Gastroesophageal sphincter (tissue), 4 donors: ENCODE measurements around the gene B4GALT1. TPM values are rescaled to one million over a fixed set of nuclear protein-coding genes. Genes with fewer than 3 reads are reported as not detected.
A peak's percentile ranks its signal among the peaks of the same experiment; 100 is the strongest.

Source experiments
- ATAC-seq: fragments of 150-250 bp; one replicate; pipeline ENCODE4 v1.9.1; 2016; ENCODE audit warnings: mild to moderate bottlenecking, moderate library complexity
- H3K27ac ChIP-seq, 4 donors: fragments of 200-600 bp; sonication (generic) in 3 of 4; 1 replicate in 3 of 4; 2 replicates in 1 of 4; pipeline ENCODE4 v1.5.1; 2016 to 2019
- H3K27me3 ChIP-seq: fragments of 200-600 bp; sonication (generic); one replicate; pipeline ENCODE4 v1.5.1; 2019
- H3K36me3 ChIP-seq, 2 donors: fragments of 200-600 bp; sonication (generic); one replicate each; pipeline ENCODE4 v1.5.1; 2019; ENCODE audit warnings: control low read depth in 1 of 2
- H3K4me1 ChIP-seq, 3 donors: fragments of 200-600 bp; sonication (generic); 1 replicate in 2 of 3; 2 replicates in 1 of 3; pipeline ENCODE4 v1.5.1; 2016 to 2019; ENCODE audit warnings: control low read depth in 2 of 3
- H3K4me3 ChIP-seq, 2 donors: fragments of 200-600 bp; sonication (generic); one replicate each; pipeline ENCODE4 v1.5.1; 2019; ENCODE audit warnings: mild to moderate bottlenecking in 1 of 2, moderate library complexity in 1 of 2
- H3K9me3 ChIP-seq, 3 donors: fragments of 200-600 bp; sonication (generic); one replicate each; pipeline ENCODE4 v1.5.1; 2017 to 2019; ENCODE audit warnings: control low read depth in 2 of 3
- EP300 ChIP-seq: sonication (generic); formaldehyde crosslinking; IDR thresholded peaks from one replicate; pipeline ENCODE4 v1.6.1; 2017; ENCODE audit warnings: antibody characterized with exemption, mild to moderate bottlenecking
- POLR2A ChIP-seq, 2 donors: fragments of 450-650 bp; IDR thresholded peaks; one replicate each; pipeline ENCODE4 v1.6.1; 2017; ENCODE audit warnings: antibody characterized with exemption in 2 of 2, mild to moderate bottlenecking in 2 of 2, moderate library complexity in 1 of 2
- POLR2AphosphoS5 ChIP-seq: sonication (generic); formaldehyde crosslinking; IDR thresholded peaks from one replicate; pipeline ENCODE4 v1.6.1; 2017; ENCODE audit warnings: antibody characterized with exemption
- WGBS, 2 donors: methylation state at CpG; one replicate each; pipeline ENCODE4 v1.1.5; 2018; ENCODE audit warnings: low coverage in 1 of 2; 5-methylcytosine and 5-hydroxymethylcytosine counted together
- total RNA-seq, 4 donors: library from RNA; depleted of rRNA; stranded (reverse); fragments of >200 nt; gene quantifications; one replicate each; pipeline ENCODE4 v1.1.0, GENCODE V29; 2016
- TF ChIP-seq, protein P1 (sequence below), 4 experiments: fragments of 200-600 bp in 2 of 4; fragments of 450-650 bp in 2 of 4; sonication (generic) in 1 of 4; IDR thresholded peaks; one replicate each; pipeline ENCODE4 v1.5.1; 2017 to 2019; ENCODE audit warnings: antibody characterized with exemption in 4 of 4, mild to moderate bottlenecking in 2 of 4, moderate library complexity in 2 of 4

The B4GALT1 gene
- total RNA-seq, 4 donors from 2014 or later, result 22.9 to 43.3 (median 31.0) TPM

- Histone ChIP-seq H3K27ac (peak overlapping the region in 1 of 4 donors; percentile 0), H3K4me3 (no peak overlapping the region), H3K9me3 (no peaks in the 10 kb centered on the region), H3K36me3 (no peaks in the 10 kb centered on the region), H3K27me3 (no peaks in the 10 kb centered on the region), H3K4me1 (peaks cover 32 to 82% (median 50%) of the 10 kb centered on the region in 3 donors)
- WGBS, 2 donors, result 33 to 83% methylated on average over 1 to 4 of the region's 4 CpGs
- ATAC-seq, result no peak
- TF ChIP-seq, protein P1, sequence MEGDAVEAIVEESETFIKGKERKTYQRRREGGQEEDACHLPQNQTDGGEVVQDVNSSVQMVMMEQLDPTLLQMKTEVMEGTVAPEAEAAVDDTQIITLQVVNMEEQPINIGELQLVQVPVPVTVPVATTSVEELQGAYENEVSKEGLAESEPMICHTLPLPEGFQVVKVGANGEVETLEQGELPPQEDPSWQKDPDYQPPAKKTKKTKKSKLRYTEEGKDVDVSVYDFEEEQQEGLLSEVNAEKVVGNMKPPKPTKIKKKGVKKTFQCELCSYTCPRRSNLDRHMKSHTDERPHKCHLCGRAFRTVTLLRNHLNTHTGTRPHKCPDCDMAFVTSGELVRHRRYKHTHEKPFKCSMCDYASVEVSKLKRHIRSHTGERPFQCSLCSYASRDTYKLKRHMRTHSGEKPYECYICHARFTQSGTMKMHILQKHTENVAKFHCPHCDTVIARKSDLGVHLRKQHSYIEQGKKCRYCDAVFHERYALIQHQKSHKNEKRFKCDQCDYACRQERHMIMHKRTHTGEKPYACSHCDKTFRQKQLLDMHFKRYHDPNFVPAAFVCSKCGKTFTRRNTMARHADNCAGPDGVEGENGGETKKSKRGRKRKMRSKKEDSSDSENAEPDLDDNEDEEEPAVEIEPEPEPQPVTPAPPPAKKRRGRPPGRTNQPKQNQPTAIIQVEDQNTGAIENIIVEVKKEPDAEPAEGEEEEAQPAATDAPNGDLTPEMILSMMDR (IDR thresholded peaks at IDR 0.05), result no peak
- no peak for TF ChIP-seq POLR2AphosphoS5
- no peak for TF ChIP-seq EP300
- no peak for TF ChIP-seq POLR2A (IDR thresholded peaks at IDR 0.05)
Observed at GRCh38 chr9:33155393-33155792, 11.7 kb downstream of the B4GALT1 start.

DNA sequence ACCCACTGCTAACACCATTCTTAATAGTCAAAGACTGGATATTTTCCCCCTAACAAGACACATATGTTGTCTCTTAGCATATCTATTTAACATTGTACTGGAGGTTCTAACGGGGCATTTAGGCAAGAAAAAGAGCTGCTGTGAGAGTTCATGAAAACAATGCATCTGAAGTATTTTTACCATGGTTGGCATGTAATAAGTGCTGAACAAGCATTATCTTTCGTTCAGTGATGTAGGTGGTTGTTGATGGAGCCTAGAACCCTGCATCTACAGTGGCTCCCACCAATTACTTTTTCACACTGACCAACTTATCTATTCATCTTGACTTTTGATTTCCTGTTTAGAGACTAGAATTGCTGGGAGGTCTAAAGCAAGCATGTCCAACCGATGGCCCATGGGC, 12.8 kb downstream of the B4GALT1 start:
- ATAC-seq, result no peak
- H3K27ac ChIP-seq, result no peak overlapping the region

DNA sequence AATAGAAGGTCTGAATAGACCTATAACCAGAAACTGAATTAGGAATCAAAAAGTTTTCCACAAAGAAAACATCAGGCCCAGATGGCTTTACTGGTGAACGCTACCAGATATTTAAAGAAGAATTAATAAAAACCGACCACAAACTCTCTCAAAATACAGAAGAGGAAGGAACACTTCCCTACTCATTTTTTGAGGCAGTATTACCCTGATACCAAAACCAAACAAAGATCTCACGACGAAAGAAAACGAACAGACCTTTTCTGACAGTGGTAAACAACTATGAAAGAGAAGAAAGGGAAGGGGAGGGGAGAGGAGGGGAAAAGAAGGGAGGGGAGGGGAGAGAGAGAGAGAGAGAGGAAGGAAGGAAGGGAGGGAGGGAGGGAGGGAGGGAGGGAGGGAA, 13.5 kb downstream of the B4GALT1 start:
- Histone ChIP-seq H3K27me3 (no peaks in the 10 kb centered on the region), H3K27ac (no peak overlapping the region), H3K4me1 (peaks cover 19 to 81% (median 36%) of the 10 kb centered on the region in 3 donors), H3K9me3 (no peaks in the 10 kb centered on the region), H3K36me3 (no peaks in the 10 kb centered on the region), H3K4me3 (no peak overlapping the region)
- no peak for ATAC-seq
- 57 to 72% methylated on average over 2 to 5 of the region's 5 CpGs for WGBS, 2 donors
- no peak for TF ChIP-seq POLR2A (IDR thresholded peaks at IDR 0.05)
- no peak for TF ChIP-seq EP300
- TF ChIP-seq POLR2AphosphoS5, result no peak

More for the DNA sequence above, 12.8 kb downstream of the B4GALT1 start:
- H3K9me3 ChIP-seq, result no peaks in the 10 kb centered on the region
- H3K36me3 ChIP-seq, result no peaks in the 10 kb centered on the region
- H3K4me3 ChIP-seq, result no peak overlapping the region
- no peaks in the 10 kb centered on the region for H3K27me3 ChIP-seq
- TF ChIP-seq EP300 (no peak), POLR2A (IDR thresholded peaks at IDR 0.05) (no peak), POLR2AphosphoS5 (no peak)
- TF ChIP-seq, protein P1 (IDR thresholded peaks at IDR 0.05), result no peak
- 45 to 61% methylated on average over 3 of the region's 3 CpGs for WGBS, 2 donors
- peaks cover 26 to 82% (median 43%) of the 10 kb centered on the region in 3 donors for H3K4me1 ChIP-seq

GRCh38 chr9:33153001-33153400, 14.1 kb downstream of the B4GALT1 start:
- H3K4me1 ChIP-seq, result peaks cover 13 to 81% (median 36%) of the 10 kb centered on the region in 3 donors
- WGBS, 2 donors, result 70 to 72% methylated on average over 2 of the region's 2 CpGs

GRCh38 chr9:33151601-33152000, 15.5 kb downstream of the B4GALT1 start:
- Histone ChIP-seq H3K27me3 (no peaks in the 10 kb centered on the region), H3K27ac (peak overlapping the region; percentile 34 to 83 (median 76)), H3K9me3 (no peaks in the 10 kb centered on the region), H3K36me3 (no peaks in the 10 kb centered on the region), H3K4me3 (no peak overlapping the region), H3K4me1 (peaks cover 10 to 79% (median 30%) of the 10 kb centered on the region in 3 donors)
- no peak for ATAC-seq
- 42 to 65% methylated on average over 2 of the region's 2 CpGs for WGBS, 2 donors
- TF ChIP-seq POLR2AphosphoS5 (no peak), EP300 (no peak), POLR2A (IDR thresholded peaks at IDR 0.05) (no peak)
- TF ChIP-seq, protein P1 (IDR thresholded peaks at IDR 0.05), result no peak

More at GRCh38 chr9:33153001-33153400, 14.1 kb downstream of the B4GALT1 start:
- ATAC-seq, result no peak
- TF ChIP-seq POLR2AphosphoS5, result no peak
- TF ChIP-seq, protein P1 (IDR thresholded peaks at IDR 0.05), result no peak
- TF ChIP-seq EP300, result no peak
- TF ChIP-seq POLR2A (IDR thresholded peaks at IDR 0.05), result no peak
- no peaks in the 10 kb centered on the region for H3K36me3 ChIP-seq
- no peak overlapping the region for H3K27ac ChIP-seq
- no peaks in the 10 kb centered on the region for H3K9me3 ChIP-seq
- no peaks in the 10 kb centered on the region for H3K27me3 ChIP-seq
- no peak overlapping the region for H3K4me3 ChIP-seq
